NCI-H1048 (cell line): ENCODE results near the gene ARHGAP31.
A peak's percentile ranks its signal among the peaks of the same experiment; 100 is the strongest.
"Not testable (repeated sequence)": the region's sequence is repeated elsewhere in the genome, so short reads cannot be mapped to it uniquely, and the experiment has no call there.

Experiments
- DNase-seq: peaks from one replicate; lab custom pipeline; 2025; lab: John Stamatoyannopoulos, UW

ARHGAP31 gene

GRCh38 chr3:119294696-119295671, 801 bp downstream of the ARHGAP31 start:
- DNase-seq, result no peak

DNA sequence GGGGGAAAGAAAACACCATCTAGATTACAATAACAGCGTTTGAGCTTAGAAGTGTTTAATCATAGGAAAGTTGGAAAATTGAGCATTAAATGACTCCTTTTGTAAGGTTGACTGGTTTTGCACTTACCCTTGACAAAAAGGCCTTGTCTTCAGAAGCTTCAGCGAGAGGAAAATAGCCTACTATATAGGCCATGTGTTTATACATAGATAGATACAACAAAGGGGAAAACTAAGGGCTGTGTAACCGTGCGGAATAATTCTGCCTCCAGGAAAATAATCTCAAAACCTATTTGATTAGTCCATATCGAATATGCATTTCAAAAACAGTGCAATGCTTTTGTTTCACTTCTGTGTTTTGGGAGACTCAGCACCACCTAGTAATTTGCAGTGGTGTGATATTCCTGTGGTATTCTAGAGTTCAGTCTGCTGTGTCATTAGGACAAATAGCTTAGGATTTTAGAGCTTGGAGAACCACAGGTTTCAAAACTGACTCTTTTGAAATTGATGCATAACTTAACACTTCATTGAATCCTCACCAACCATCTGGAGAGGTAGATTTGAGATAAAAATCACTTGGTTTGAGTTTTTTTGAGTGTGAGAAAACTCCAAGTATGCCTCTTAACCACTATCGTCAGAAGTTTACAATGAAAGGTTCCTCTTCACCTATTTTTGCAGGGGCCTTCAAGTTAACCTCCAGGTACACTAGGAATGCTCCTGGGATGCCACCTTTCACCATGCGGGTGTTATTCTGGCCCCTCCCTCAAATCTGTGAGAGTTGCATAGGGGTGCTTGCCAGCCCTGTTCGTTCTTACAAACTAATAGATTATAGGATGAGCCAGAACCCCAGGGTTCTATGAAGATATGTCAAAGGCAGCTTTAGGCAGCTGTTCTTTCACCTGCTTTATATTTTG, 1.9 kb downstream of the ARHGAP31 start:
- peak; percentile 52 for DNase-seq

- DNase-seq, result no peak
These were observed 2.5 kb downstream of the ARHGAP31 start for GRCh38 chr3:119296727-119297122.

DNA sequence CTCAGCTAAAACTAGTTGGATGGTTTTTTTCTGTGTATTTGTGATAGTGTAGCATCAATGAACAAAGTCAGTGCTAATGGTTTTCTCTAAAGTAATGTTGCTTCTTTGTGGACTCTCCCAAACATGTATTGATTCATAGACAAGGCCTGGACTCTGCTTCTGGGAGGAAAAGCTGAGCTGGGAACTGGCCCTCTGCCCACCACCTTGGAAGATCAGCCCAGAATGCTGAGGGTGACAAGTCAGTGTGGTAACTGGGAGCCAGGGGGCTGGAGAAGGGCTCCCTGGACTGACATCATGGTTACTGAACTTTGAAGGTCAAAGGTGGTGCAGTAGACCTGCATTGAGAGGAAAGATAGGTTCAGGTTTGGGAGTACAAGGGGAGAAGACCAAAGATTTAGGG, 3.0 kb downstream of the ARHGAP31 start:
- no peak for DNase-seq

DNA sequence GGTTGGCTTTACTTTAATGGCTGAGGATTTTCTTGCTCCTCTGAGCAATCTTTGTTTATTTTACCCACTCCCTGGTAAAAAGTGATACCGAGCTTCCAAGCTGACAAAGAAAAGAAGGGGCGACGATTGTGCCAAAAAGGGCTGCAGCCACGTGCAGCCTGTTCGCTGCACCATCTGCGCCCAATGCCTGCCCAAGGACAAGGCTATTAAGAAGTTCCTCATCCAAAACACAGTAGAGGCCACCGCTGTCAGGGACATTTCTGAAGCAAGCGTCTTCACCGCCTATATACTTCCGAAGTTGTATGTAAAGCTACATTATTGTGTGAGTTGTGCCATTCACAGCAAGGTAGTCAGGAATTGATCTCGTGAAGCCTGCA, 4.4 kb downstream of the ARHGAP31 start:
- DNase-seq, result no peak

GRCh38 chr3:119300991-119301391, 6.8 kb downstream of the ARHGAP31 start:
- no peak for DNase-seq

GRCh38 chr3:119301662-119302061, 7.5 kb downstream of the ARHGAP31 start:
- no peak for DNase-seq

DNA sequence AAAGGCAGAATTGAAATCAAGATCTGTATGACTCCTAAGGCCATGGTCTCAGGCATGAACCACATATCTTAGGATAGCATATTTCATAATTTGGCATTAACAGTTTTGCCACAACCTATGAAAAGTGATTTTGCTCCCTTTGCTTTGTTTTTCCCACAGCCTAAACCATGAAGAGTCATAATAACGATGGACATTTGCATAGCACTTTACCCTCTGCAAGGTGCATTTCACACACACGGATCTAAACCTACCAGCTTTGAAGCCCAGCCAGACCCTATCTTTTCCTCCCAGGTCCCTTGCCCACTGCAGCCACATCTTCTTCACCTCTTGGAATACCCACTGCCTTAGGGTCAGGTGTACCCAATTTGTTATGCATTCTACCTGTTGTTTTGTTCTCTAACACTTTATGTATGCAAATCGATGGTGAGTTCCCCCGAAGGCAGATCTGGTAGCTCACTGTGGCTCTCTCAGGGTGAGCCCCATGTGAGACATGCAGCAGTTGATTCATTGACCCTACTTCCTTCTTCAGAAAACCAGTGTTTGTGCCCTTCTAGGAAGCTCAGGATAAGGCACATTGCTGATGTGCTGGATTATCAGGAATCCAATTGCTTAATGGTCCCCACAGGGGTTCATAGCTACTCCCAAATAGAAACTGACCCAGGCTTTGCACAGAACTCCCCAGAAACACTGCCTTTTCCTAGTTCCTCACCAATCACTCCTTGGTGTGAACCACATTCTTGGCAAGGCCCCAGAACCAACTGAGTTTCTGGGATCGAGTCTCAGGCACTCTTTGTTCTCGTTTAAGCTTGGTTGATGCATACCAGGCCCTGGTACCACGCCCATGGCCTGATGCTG, 8.7 kb downstream of the ARHGAP31 start:
- DNase-seq, result no peak

- no peak for DNase-seq
These were observed 10.1 kb downstream of the ARHGAP31 start for GRCh38 chr3:119304201-119304713.

- no peak for DNase-seq
These were observed 11.1 kb downstream of the ARHGAP31 start for GRCh38 chr3:119305286-119305685.

DNA sequence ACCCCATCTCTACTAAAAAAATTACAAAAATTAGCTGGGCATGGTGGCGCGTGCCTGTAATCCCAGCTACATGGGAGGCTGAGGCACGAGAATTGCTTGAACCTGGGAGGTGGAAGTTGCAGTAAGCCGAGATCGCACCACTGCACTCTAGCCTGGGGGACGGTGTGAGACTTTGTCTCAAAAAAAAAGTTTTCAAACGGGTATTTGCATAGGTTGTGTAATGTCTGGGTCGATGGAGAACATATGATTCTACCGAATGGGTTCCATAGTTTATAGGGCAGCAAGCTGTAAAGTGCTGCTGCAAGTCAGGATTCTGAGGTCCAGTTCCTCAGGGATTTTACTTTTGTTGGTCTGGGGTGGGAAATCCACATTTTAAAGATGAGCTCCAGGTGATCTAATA, 12.2 kb downstream of the ARHGAP31 start:
- DNase-seq, result not testable (repeated sequence)

- no peak for DNase-seq
These were observed 14.2 kb downstream of the ARHGAP31 start for GRCh38 chr3:119308355-119308754.

DNA sequence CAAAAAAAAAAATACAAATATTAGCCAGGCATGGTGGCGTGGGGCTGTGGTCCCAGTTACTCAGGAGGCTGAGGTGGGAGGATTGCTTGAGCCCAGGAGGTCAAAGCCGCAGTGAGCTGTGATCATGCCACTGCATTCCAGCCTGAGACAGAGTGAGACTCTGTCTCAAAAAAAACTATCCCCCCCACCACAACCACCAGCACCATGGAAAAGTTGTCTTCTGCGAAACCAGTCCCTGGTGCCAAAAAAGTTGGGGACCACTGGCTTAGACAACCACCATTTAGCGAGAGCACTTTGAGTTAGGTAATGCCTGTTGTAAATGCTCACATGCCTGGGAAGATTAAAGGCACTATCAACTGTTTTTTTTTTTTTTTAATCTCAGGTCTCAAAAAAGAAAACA, 15.4 kb downstream of the ARHGAP31 start:
- no peak for DNase-seq

DNA sequence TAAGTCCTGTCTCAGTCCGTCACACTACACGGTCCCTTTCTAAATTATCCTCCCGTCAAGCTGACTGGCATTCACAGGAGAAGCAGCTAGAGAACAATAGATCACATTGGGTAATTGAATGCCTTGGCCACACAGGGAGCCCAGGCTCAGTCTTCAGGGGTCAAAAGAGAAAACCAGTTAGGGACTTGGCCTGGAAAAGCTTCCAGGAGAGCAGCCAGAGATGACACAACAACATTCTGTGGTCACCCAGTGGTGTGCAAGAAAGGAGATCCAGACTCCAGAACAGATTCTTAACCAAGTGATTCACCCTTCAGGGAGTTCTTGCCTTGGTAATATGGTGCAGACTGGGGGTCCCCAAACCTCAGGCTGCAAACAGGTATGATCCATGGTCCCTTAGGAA, 15.9 kb downstream of the ARHGAP31 start:
- no peak for DNase-seq

- no peak for DNase-seq
These were observed 17.1 kb downstream of the ARHGAP31 start for GRCh38 chr3:119311081-119311925.

DNA sequence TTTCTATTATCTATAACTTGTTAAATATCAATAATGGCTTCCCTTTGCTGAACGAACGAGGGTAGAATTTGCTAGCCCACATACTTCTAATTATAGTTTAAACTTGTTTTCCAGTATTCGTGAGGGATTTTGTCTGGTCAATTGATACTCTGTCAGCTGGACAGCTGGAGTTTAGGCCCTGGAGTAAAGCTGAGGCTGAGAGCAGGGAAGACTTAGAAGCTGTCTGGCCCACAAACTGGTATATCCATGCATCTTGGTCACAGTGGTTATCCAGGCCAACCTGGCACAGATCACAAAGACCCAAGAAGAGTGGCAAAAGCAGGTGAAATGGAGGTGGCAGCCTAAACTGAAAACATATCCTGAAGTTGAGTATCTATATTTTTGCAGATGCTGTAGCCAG, 19.3 kb downstream of the ARHGAP31 start:
- DNase-seq, result no peak

DNA sequence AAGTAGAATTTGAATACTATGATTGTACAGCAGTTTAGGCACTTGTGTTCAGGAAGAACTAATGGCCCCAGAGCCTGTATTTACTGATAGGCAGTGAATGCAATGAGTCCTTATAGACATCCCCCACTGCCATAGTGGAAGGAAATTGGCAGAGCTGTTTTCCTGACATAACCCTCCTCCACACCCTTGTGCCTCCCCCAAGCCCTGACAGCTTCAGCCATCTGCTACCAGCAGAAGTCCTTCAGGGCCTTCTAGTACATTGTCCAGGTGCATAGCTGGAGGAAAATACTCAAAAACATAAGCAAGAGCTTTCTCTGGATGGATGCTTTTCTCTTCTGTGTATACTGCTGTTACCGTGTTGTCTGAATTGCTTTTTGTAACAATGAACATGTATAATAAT, 20.6 kb downstream of the ARHGAP31 start:
- no peak for DNase-seq

GRCh38 chr3:119315600-119316312, 21.6 kb downstream of the ARHGAP31 start:
- DNase-seq, result no peak

GRCh38 chr3:119316313-119316670, 22.1 kb downstream of the ARHGAP31 start:
- no peak for DNase-seq

- DNase-seq, result no peak
These were observed 24.7 kb downstream of the ARHGAP31 start for GRCh38 chr3:119318876-119319275.
